Lower leg skin (tissue), 3 donors: ENCODE data around the gene GALNS.

Experiments used
- CTCF ChIP-seq, 3 donors: fragments of 450-650 bp; IDR thresholded peaks; one replicate each; pipeline ENCODE4 v1.5.1; 2016; ENCODE audit warnings: antibody characterized with exemption in 3 of 3, mild to moderate bottlenecking in 3 of 3, moderate library complexity in 2 of 3
- POLR2A ChIP-seq, 2 donors: fragments of 450-650 bp; IDR thresholded peaks; one replicate each; pipeline ENCODE4 v1.6.1; 2016 to 2017; ENCODE audit warnings: antibody characterized with exemption in 2 of 2, mild to moderate bottlenecking in 1 of 2, moderate library complexity in 1 of 2

GRCh38 chr16:88854306-88855111 lies 2.2 kb downstream of the GALNS start:
- TF ChIP-seq CTCF (IDR thresholded peaks at IDR 0.05) (no peak), POLR2A (IDR thresholded peaks at IDR 0.05) (no peak)
